ENCODE data around the gene SCGB1D4. TPM values are rescaled to one million over a fixed set of nuclear protein-coding genes. Genes with fewer than 3 reads are reported as not detected.
"Not testable (repeated sequence)": the region's sequence is repeated elsewhere in the genome, so short reads cannot be mapped to it uniquely, and the experiment has no call there.

SCGB1D4 gene
- polyA plus RNA-seq (2011; rRNA removed) (not detected in 2 replicates), polyA minus RNA-seq (2011; rRNA and poly(A)+ RNA removed) (not detected in 2 replicates)

- no peaks in the 10 kb centered on the region; the same call in none of the 2 replicates for H3K27me3 ChIP-seq (ENCODE audit: control insufficient read depth, insufficient read depth, low read length)
- no peak for TF ChIP-seq CTCF (IDR thresholded peaks at IDR 0.05; ENCODE audit: insufficient read depth, low read depth, low read length)
- ChIA-PET POLR2A (no interaction called here), CTCF (interaction anchor here (2.1 kb wide), 1 partner anchor 11 kb away, joined by 10 read pairs; no protein-coding TSS in a partner anchor)
- H3K4me3 ChIP-seq (ENCODE audit: low read depth, low read length), result no peak within 1 kb of the TSS
- no peaks in the 10 kb centered on the region for H3K36me3 ChIP-seq (ENCODE audit: control insufficient read depth, insufficient read depth, low read length)
- DNase-seq (ENCODE audit: low read depth), result no peak
Observed at GRCh38 chr11:62298975-62299374, at the start of gene SCGB1D4. SCGB1D4 (minus strand) TSS chr11:62299075; CDS start chr11:62299010, 65 bp downstream.

- no peak for TF ChIP-seq CTCF (IDR thresholded peaks at IDR 0.05; ENCODE audit: insufficient read depth, low read depth, low read length)
- no peak for DNase-seq (ENCODE audit: low read depth)
- Histone ChIP-seq H3K27me3 (ENCODE audit: control insufficient read depth, insufficient read depth, low read length) (no peaks in the 10 kb centered on the region), H3K36me3 (ENCODE audit: control insufficient read depth, insufficient read depth, low read length) (no peaks in the 10 kb centered on the region), H3K4me3 (ENCODE audit: low read depth, low read length) (no peak overlapping the region)
- POLR2A ChIA-PET, result no interaction called here
- CTCF ChIA-PET, result interaction anchor here (1.7 kb wide), 1 partner anchor 32 kb away, joined by 6 read pairs; no protein-coding TSS in a partner anchor
Observed at GRCh38 chr11:62345861-62346260, 47.0 kb upstream of the SCGB1D4 start.

GRCh38 chr11:62344210-62344609 lies 45.3 kb upstream of the SCGB1D4 start:
- POLR2A ChIA-PET, result no interaction called here

GRCh38 chr11:62343646-62344190 lies 44.8 kb upstream of the SCGB1D4 start:
- H3K27me3 ChIP-seq (ENCODE audit: control insufficient read depth, insufficient read depth, low read length); H3K36me3 ChIP-seq (ENCODE audit: control insufficient read depth, insufficient read depth, low read length); H3K4me3 ChIP-seq (ENCODE audit: low read depth, low read length); POLR2A ChIA-PET; DNase-seq (ENCODE audit: low read depth); CTCF ChIA-PET: not testable (repeated sequence)

More at GRCh38 chr11:62344210-62344609, 45.3 kb upstream of the SCGB1D4 start:
- TF ChIP-seq CTCF (IDR thresholded peaks at IDR 0.05; ENCODE audit: insufficient read depth, low read depth, low read length), result no peak
- H3K27me3 ChIP-seq (ENCODE audit: control insufficient read depth, insufficient read depth, low read length), result no peaks in the 10 kb centered on the region
- no peaks in the 10 kb centered on the region for H3K36me3 ChIP-seq (ENCODE audit: control insufficient read depth, insufficient read depth, low read length)
- no peak overlapping the region for H3K4me3 ChIP-seq (ENCODE audit: low read depth, low read length)
- CTCF ChIA-PET, result no interaction called here
- DNase-seq (ENCODE audit: low read depth), result no peak

GRCh38 chr11:62341588-62341987 lies 42.7 kb upstream of the SCGB1D4 start:
- no peak overlapping the region for H3K4me3 ChIP-seq (ENCODE audit: low read depth, low read length)
- ChIA-PET CTCF (interaction anchor here (2.0 to 3.1 kb wide), 2 partner anchors 31 to 36 kb away, joined by 7 to 20 read pairs; no protein-coding TSS in a partner anchor), POLR2A (no interaction called here)
- no peaks in the 10 kb centered on the region for H3K36me3 ChIP-seq (ENCODE audit: control insufficient read depth, insufficient read depth, low read length)
- peaks cover 4% of the 10 kb centered on the region; the same call in 1 of the 2 replicates for H3K27me3 ChIP-seq (ENCODE audit: control insufficient read depth, insufficient read depth, low read length)
- no peak for DNase-seq (ENCODE audit: low read depth)
- TF ChIP-seq CTCF (IDR thresholded peaks at IDR 0.05; ENCODE audit: insufficient read depth, low read depth, low read length), result no peak

All from BJ (cell line).